Measurements from ENCODE around the gene GTF2H4. TPM values are rescaled to one million over a fixed set of nuclear protein-coding genes. Genes with fewer than 3 reads are reported as not detected.

The GTF2H4 gene
- total RNA-seq, 1 donor from 2014 or later = 29.2 TPM

GRCh38 chr6:30876039-30876730 is 31.8 kb upstream of the GTF2H4 start:
- Mint-ChIP-seq H3K27ac (no peak overlapping the region), H3K4me3 (no peak overlapping the region), H3K4me1 (peaks cover 36% of the 10 kb centered on the region), H3K9me3 (peaks cover 22% of the 10 kb centered on the region), H3K36me3 (no peaks in the 10 kb centered on the region), H3K27me3 (ENCODE audit: insufficient read depth, low read depth) (peaks cover 8% of the 10 kb centered on the region)
- Histone ChIP-seq H4K20me1 (ENCODE audit: low read depth) (no peaks in the 10 kb centered on the region), H3K4me2 (no peak overlapping the region), H3K9ac (no peak overlapping the region), H3K79me2 (ENCODE audit: low read depth) (peaks cover 3% of the 10 kb centered on the region), H3K27me3 (no peaks in the 10 kb centered on the region), H3F3A (ENCODE audit: low read depth) (peaks cover 33% of the 10 kb centered on the region), H3K4me3 (no peak overlapping the region), H3K4me1 (peaks cover 29% of the 10 kb centered on the region), H3K27ac (no peak overlapping the region), H3K36me3 (no peaks in the 10 kb centered on the region), H2AFZ (replicated peaks) (no peak overlapping the region), H3K9me3 (ENCODE audit: low read depth) (peaks cover 5% of the 10 kb centered on the region)
- DNase-seq (ENCODE audit: low spot score) = no peak
- TF ChIP-seq EZH2 (IDR thresholded peaks at IDR 0.05) (no peak), CTCF (IDR thresholded peaks at IDR 0.05) (no peak), EZH2phosphoT487 (IDR thresholded peaks at IDR 0.05) (no peak)

- peak overlapping the region; percentile 93 for H3K27ac Mint-ChIP-seq
- H3K9ac ChIP-seq = no peak overlapping the region
- H3K4me2 ChIP-seq = peak overlapping the region; percentile 53
- peaks cover 18% of the 10 kb centered on the region for H3K79me2 ChIP-seq (ENCODE audit: low read depth)
- H3F3A ChIP-seq (ENCODE audit: low read depth) = peaks cover 46% of the 10 kb centered on the region
- H3K4me3 ChIP-seq = no peak overlapping the region
- H3K4me1 ChIP-seq = peaks cover 32% of the 10 kb centered on the region
- DNase-seq (ENCODE audit: low spot score) = peak; percentile 92
- H3K36me3 Mint-ChIP-seq = no peaks in the 10 kb centered on the region
- H3K4me1 Mint-ChIP-seq = peaks cover 45% of the 10 kb centered on the region
- TF ChIP-seq EZH2phosphoT487 (IDR thresholded peaks at IDR 0.05) = no peak
- TF ChIP-seq EZH2 (IDR thresholded peaks at IDR 0.05) = no peak
- peak; percentile 97 for TF ChIP-seq CTCF (IDR thresholded peaks at IDR 0.05)
- no peaks in the 10 kb centered on the region for H3K36me3 ChIP-seq
- no peaks in the 10 kb centered on the region for H3K27me3 ChIP-seq
- H4K20me1 ChIP-seq (ENCODE audit: low read depth) = peaks cover 3% of the 10 kb centered on the region
- H3K9me3 Mint-ChIP-seq = peaks cover 8% of the 10 kb centered on the region
- H3K4me3 Mint-ChIP-seq = peak overlapping the region; percentile 65
- H3K9me3 ChIP-seq (ENCODE audit: low read depth) = no peaks in the 10 kb centered on the region
- H2AFZ ChIP-seq (replicated peaks) = peak overlapping the region; percentile 28
- peaks cover 13% of the 10 kb centered on the region for H3K27me3 Mint-ChIP-seq (ENCODE audit: insufficient read depth, low read depth)
- H3K27ac ChIP-seq = no peak overlapping the region
Observed at GRCh38 chr6:30877419-30878262, 30.4 kb upstream of the GTF2H4 start.

GRCh38 chr6:30879684-30880427 is 28.2 kb upstream of the GTF2H4 start:
- H3K4me1 Mint-ChIP-seq = peaks cover 56% of the 10 kb centered on the region
- DNase-seq (ENCODE audit: low spot score) = no peak
- Histone ChIP-seq H3K4me2 (peak overlapping the region; percentile 74), H3F3A (ENCODE audit: low read depth) (peaks cover 66% of the 10 kb centered on the region), H4K20me1 (ENCODE audit: low read depth) (peaks cover 18% of the 10 kb centered on the region), H3K27ac (peak overlapping the region; percentile 91), H3K27me3 (no peaks in the 10 kb centered on the region), H3K4me1 (peaks cover 35% of the 10 kb centered on the region), H2AFZ (replicated peaks) (no peak overlapping the region), H3K79me2 (ENCODE audit: low read depth) (peaks cover 40% of the 10 kb centered on the region), H3K36me3 (no peaks in the 10 kb centered on the region), H3K9ac (no peak overlapping the region), H3K9me3 (ENCODE audit: low read depth) (no peaks in the 10 kb centered on the region), H3K4me3 (peak overlapping the region; percentile 74)
- peak overlapping the region; percentile 99 for H3K27ac Mint-ChIP-seq
- peaks cover 11% of the 10 kb centered on the region for H3K27me3 Mint-ChIP-seq (ENCODE audit: insufficient read depth, low read depth)
- peak overlapping the region; percentile 97 for H3K4me3 Mint-ChIP-seq
- peaks cover 2% of the 10 kb centered on the region for H3K9me3 Mint-ChIP-seq
- no peak for TF ChIP-seq EZH2phosphoT487 (IDR thresholded peaks at IDR 0.05)
- no peak for TF ChIP-seq EZH2 (IDR thresholded peaks at IDR 0.05)
- no peak for TF ChIP-seq CTCF (IDR thresholded peaks at IDR 0.05)
- no peaks in the 10 kb centered on the region for H3K36me3 Mint-ChIP-seq
